ENCODE data around the gene TMEM9. TPM values are rescaled to one million over a fixed set of nuclear protein-coding genes. Genes with fewer than 3 reads are reported as not detected.

Gene TMEM9
- total and polyA plus RNA-seq, 10 of the 15 experiments (the other 5 are each of a cell fraction or from before 2014, with no cell fraction given) = 7.2 to 46.1 (median 17.3) TPM

DNA sequence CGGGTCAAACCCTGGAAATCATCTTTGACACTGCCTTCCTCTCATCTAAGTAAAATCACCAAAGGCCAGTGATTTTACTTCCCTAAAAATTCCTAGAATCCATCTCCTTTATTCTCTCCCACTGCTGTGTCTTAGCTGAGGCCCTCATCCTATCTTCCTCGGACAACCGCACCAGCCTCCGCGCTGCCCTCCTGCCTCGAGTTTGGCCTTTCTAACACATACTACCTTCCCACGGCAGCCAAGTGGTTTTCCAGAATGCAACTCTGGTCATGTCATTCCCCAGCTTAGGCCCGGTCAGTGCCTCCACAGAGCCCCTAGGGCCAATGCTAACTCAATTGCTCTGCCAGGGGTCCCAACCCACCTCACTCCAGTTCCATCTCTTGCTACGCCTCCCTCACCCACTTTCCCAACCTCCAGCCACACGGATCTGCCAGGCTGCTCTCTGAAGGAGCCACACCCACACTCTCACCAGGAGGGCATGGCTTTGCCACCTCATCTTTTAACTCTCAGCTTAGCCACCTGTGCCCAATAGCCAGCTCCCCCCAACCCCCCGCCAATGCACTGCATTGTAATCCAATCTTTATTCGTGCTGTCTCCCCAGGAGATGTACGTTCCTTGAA lies 6.8 kb downstream of the TMEM9 start:
- Histone ChIP-seq H3K36me3 (ENCODE audit: control insufficient read depth in 2 of 2, insufficient read depth in 2 of 2, low read length in 1 of 2) (peaks cover 4% of the 10 kb centered on the region in 2 experiments; a peak in 3 of 4 replicates), H4K20me1 (ENCODE audit: control insufficient read depth, insufficient read depth) (no peaks in the 10 kb centered on the region), H2AFZ (ENCODE audit: control insufficient read depth, low read depth, low read length) (no peak overlapping the region), H3K9ac (ENCODE audit: control insufficient read depth, insufficient read depth, low read length) (no peak overlapping the region), H3K27ac (ENCODE audit: control insufficient read depth, insufficient read depth) (no peak overlapping the region), H3K4me1 (ENCODE audit: control insufficient read depth, insufficient read depth, low read length) (no peaks in the 10 kb centered on the region), H3K27me3 (replicated peaks in 1 of 2; ENCODE audit: control insufficient read depth in 2 of 2, insufficient read depth in 2 of 2, low read length in 1 of 2) (no peaks in the 10 kb centered on the region), H3K4me2 (ENCODE audit: control insufficient read depth, insufficient read depth) (no peak overlapping the region), H3K79me2 (ENCODE audit: control insufficient read depth, insufficient read depth, low read length) (no peaks in the 10 kb centered on the region), H3K4me3 (no peak overlapping the region), H3K9me3 (replicated peaks; ENCODE audit: control insufficient read depth, insufficient read depth, low read length) (no peaks in the 10 kb centered on the region)
- intact Hi-C loops (cut with micrococcal nuclease; ENCODE audit: unreplicated experiment) (no loop called here), in situ Hi-C loops (cut with MboI) (no loop called here)
- RAD21 ChIA-PET (ENCODE audit: unreplicated experiment) = no interaction called here
- BruUV-seq (replicated peaks) = no TSS peak
- FAIRE-seq (no peak), DNase-seq (ENCODE audit: low read depth, low spot score) (no peak), ATAC-seq (no peak)
- TF ChIP-seq ZNF274 (IDR thresholded peaks at IDR 0.05; ENCODE audit: insufficient read depth, insufficient read length) (no peak), YY1 (IDR thresholded peaks at IDR 0.05; ENCODE audit: low read depth, low read length) (no peak), KDM1A (IDR thresholded peaks at IDR 0.05; ENCODE audit: borderline replicate concordance) (no peak), SMC3 (IDR thresholded peaks at IDR 0.05; ENCODE audit: borderline replicate concordance, low read length) (no peak), CREB1 (IDR thresholded peaks at IDR 0.05; ENCODE audit: low read depth) (no peak)
- TF ChIP-seq, protein P1, sequence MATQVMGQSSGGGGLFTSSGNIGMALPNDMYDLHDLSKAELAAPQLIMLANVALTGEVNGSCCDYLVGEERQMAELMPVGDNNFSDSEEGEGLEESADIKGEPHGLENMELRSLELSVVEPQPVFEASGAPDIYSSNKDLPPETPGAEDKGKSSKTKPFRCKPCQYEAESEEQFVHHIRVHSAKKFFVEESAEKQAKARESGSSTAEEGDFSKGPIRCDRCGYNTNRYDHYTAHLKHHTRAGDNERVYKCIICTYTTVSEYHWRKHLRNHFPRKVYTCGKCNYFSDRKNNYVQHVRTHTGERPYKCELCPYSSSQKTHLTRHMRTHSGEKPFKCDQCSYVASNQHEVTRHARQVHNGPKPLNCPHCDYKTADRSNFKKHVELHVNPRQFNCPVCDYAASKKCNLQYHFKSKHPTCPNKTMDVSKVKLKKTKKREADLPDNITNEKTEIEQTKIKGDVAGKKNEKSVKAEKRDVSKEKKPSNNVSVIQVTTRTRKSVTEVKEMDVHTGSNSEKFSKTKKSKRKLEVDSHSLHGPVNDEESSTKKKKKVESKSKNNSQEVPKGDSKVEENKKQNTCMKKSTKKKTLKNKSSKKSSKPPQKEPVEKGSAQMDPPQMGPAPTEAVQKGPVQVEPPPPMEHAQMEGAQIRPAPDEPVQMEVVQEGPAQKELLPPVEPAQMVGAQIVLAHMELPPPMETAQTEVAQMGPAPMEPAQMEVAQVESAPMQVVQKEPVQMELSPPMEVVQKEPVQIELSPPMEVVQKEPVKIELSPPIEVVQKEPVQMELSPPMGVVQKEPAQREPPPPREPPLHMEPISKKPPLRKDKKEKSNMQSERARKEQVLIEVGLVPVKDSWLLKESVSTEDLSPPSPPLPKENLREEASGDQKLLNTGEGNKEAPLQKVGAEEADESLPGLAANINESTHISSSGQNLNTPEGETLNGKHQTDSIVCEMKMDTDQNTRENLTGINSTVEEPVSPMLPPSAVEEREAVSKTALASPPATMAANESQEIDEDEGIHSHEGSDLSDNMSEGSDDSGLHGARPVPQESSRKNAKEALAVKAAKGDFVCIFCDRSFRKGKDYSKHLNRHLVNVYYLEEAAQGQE (IDR thresholded peaks at IDR 0.05; ENCODE audit: low read depth, low read length) = no peak
- TF ChIP-seq, protein P2, sequence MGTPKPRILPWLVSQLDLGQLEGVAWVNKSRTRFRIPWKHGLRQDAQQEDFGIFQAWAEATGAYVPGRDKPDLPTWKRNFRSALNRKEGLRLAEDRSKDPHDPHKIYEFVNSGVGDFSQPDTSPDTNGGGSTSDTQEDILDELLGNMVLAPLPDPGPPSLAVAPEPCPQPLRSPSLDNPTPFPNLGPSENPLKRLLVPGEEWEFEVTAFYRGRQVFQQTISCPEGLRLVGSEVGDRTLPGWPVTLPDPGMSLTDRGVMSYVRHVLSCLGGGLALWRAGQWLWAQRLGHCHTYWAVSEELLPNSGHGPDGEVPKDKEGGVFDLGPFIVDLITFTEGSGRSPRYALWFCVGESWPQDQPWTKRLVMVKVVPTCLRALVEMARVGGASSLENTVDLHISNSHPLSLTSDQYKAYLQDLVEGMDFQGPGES (IDR thresholded peaks at IDR 0.05) = no peak
- TF ChIP-seq, protein P3, sequence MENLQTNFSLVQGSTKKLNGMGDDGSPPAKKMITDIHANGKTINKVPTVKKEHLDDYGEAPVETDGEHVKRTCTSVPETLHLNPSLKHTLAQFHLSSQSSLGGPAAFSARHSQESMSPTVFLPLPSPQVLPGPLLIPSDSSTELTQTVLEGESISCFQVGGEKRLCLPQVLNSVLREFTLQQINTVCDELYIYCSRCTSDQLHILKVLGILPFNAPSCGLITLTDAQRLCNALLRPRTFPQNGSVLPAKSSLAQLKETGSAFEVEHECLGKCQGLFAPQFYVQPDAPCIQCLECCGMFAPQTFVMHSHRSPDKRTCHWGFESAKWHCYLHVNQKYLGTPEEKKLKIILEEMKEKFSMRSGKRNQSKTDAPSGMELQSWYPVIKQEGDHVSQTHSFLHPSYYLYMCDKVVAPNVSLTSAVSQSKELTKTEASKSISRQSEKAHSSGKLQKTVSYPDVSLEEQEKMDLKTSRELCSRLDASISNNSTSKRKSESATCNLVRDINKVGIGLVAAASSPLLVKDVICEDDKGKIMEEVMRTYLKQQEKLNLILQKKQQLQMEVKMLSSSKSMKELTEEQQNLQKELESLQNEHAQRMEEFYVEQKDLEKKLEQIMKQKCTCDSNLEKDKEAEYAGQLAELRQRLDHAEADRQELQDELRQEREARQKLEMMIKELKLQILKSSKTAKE (IDR thresholded peaks at IDR 0.05; ENCODE audit: low read depth, poor library complexity, severe bottlenecking) = no peak
- CTCF ChIA-PET = interaction anchor here (0.7 to 1.4 kb wide), 2 partner anchors 72 to 76 kb away, joined by 3 to 8 read pairs; no protein-coding TSS in a partner anchor
- POLR2A ChIA-PET = no interaction called here
- 79% methylated on average over 13 of the region's 13 CpGs for WGBS (ENCODE audit: insufficient coverage, insufficient replicate concordance, low lambda C conversion rate, missing lambda C conversion rate)
- SMC1A ChIA-PET (ENCODE audit: uncharacterized antibody, unreplicated experiment) = no interaction called here

Measured in GM12878 (cell line).